Loucy (cell line): ENCODE measurements around the gene TRAT1.

ENCODE experiments used
- EZH2phosphoT487 ChIP-seq: fragments of 200-600 bp; IDR thresholded peaks from 2 replicates; pipeline ENCODE4 v1.6.1; 2018; ENCODE audit warnings: antibody characterized with exemption, mild to moderate bottlenecking, moderate library complexity, borderline replicate concordance
- TF ChIP-seq, protein P1 (sequence below): fragments of 200-600 bp; sonication (generic); conservative IDR thresholded peaks from 2 replicates; pipeline ENCODE4 v1.5.1; 2014; ENCODE audit warnings: mild to moderate bottlenecking, antibody characterized with exemption, low read length

DNA sequence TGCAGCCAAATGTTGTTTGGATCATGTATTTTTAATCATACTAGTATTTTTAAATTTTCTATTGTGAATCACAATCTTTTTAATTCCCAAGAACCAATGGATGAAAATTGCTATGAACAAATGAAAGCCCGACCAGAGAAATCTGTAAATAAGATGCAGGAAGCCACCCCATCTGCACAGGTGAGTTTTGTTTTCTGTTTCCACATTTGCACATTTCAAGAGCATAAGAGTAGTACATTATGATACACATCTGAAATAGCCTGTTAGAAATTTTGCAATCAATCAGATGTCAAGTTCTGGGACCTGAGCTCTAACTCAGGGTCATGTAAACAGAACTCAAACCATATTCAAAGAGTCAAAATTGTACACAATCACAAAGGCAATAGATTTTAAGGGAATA lies 26.5 kb downstream of the TRAT1 start:
- TF ChIP-seq, protein P1, sequence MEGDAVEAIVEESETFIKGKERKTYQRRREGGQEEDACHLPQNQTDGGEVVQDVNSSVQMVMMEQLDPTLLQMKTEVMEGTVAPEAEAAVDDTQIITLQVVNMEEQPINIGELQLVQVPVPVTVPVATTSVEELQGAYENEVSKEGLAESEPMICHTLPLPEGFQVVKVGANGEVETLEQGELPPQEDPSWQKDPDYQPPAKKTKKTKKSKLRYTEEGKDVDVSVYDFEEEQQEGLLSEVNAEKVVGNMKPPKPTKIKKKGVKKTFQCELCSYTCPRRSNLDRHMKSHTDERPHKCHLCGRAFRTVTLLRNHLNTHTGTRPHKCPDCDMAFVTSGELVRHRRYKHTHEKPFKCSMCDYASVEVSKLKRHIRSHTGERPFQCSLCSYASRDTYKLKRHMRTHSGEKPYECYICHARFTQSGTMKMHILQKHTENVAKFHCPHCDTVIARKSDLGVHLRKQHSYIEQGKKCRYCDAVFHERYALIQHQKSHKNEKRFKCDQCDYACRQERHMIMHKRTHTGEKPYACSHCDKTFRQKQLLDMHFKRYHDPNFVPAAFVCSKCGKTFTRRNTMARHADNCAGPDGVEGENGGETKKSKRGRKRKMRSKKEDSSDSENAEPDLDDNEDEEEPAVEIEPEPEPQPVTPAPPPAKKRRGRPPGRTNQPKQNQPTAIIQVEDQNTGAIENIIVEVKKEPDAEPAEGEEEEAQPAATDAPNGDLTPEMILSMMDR, result no peak
- TF ChIP-seq EZH2phosphoT487, result no peak
